SK-N-MC (cell line): ENCODE results near the gene CIAO2B.
"Not testable (repeated sequence)": the region's sequence is repeated elsewhere in the genome, so short reads cannot be mapped to it uniquely, and the experiment has no call there.

Experiments used
- DNase-seq: peaks from one replicate; pipeline ENCODE4 v3.0.0-alpha.2; 2011; ENCODE audit warnings: low read depth, low spot score
- H3K27ac ChIP-seq: fragments of 200-600 bp; sonication (generic); 2 replicates; pipeline ENCODE4 v1.5.1; 2016; ENCODE audit warnings: mixed run types
- H3K36me3 ChIP-seq: fragments of 200-600 bp; sonication (generic); 2 replicates; pipeline ENCODE4 v1.6.1; 2017; ENCODE audit warnings: antibody characterized with exemption, low read length, mixed read lengths; ENCODE audit not compliant: insufficient read depth
- H3K4me3 ChIP-seq: fragments of 200-600 bp; sonication (generic); 2 replicates; pipeline ENCODE4 v1.5.1; 2016
- H3K9ac ChIP-seq: fragments of 200-600 bp; sonication (generic); 2 replicates; pipeline ENCODE4 v1.8.0; 2017; ENCODE audit warnings: mixed run types, mixed read lengths; ENCODE audit not compliant: insufficient read length
- H3K9me3 ChIP-seq: fragments of 200-600 bp; sonication (generic); 2 replicates; pipeline ENCODE4 v1.6.1; 2017; ENCODE audit warnings: low read depth, mild to moderate bottlenecking, antibody characterized with exemption, low read length, moderate library complexity, mixed read lengths
- EZH2 ChIP-seq: fragments of 200-600 bp; sonication (generic); IDR thresholded peaks from one replicate; pipeline ENCODE4 v1.6.1; 2017; ENCODE audit warnings: antibody characterized with exemption
- FOXP2 ChIP-seq: optimal IDR thresholded peaks from 2 replicates; pipeline ENCODE3; 2011; ENCODE audit warnings: mild to moderate bottlenecking, moderate library complexity; ENCODE audit not compliant: insufficient read depth; ENCODE audit errors: extremely low read length, control extremely low read depth
- POLR2AphosphoS5 ChIP-seq: IDR thresholded peaks from 2 replicates; pipeline ENCODE4 v1.6.1; 2012; ENCODE audit warnings: mild to moderate bottlenecking, low read depth, low read length, borderline replicate concordance

The CIAO2B gene

DNA sequence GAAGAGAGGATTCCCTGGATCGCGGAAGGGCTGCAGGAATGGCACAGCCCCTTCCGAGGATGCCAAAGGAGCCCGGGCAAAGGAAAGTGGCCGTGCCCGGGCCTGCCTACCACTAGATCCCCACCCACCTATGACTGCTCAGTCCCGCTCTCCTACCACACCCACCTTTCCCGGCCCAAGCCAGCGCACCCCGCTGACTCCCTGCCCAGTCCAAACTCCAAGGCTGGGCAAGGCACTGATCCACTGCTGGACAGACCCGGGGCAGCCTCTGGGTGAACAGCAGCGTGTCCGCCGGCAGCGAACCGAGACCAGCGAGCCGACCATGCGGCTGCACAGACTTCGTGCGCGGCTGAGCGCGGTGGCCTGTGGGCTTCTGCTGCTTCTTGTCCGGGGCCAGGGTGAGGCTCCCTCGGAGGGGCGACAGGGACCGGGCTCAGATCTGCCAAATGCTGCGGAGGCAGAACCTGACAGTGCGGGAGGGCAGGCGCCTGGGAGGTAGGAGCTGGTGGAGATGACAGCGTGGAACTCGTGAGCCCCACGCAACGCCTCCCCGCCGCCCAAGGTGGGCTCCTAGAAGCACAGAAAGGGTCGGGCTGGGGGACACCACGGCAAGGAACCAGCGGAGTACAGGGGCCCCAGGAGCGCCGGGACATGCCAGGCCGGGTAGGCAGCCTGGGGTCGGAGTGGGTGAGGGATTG, 1.3 kb upstream of the CIAO2B start, which contains the start of gene CES2:
TSS of gene CES2 (plus strand) at position 203 of the 698 bp plus-strand sequence. CDS start at position 323, 120 bp downstream.
- Histone ChIP-seq H3K4me3 (peak within 1 kb of the TSS; percentile 85), H3K9me3 (no peaks in the 10 kb centered on the region), H3K27ac (no peak within 1 kb of the TSS), H3K9ac (peak within 1 kb of the TSS; percentile 85), H3K36me3 (no peaks in the 10 kb centered on the region; the same call in 1 of the 2 replicates)
- DNase-seq = no peak
- no peak for TF ChIP-seq EZH2
- TF ChIP-seq FOXP2 = no peak
- TF ChIP-seq POLR2AphosphoS5 = no peak

DNA sequence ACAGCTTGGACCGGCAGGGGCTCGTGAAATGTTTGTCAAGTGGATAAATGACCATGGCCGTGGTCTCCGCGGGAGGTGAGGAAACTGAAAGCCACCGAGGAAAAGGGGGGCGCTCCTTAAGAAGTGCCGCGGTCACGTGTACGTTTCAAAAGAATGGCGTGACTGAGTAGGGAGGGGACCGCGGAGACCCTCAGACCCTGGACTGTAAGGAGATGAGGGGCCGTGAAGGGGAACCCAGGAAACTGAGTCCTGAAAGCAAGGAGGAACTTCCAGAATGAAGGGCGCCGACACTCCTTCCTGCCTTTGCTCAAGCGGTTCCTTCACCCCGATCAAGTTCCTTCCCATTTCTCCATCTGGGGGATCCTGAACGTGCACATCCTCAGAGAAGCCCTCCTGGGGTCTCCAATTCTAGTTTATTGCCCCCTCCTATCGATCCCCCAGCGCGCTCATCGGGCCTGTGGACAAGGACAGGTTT, 674 bp upstream of the CIAO2B start:
- H3K27ac ChIP-seq, H3K9me3 ChIP-seq, DNase-seq, H3K36me3 ChIP-seq: not testable (repeated sequence)
- H3K4me3 ChIP-seq = peak overlapping the region; percentile 85
- peak overlapping the region; percentile 85 for H3K9ac ChIP-seq

DNA sequence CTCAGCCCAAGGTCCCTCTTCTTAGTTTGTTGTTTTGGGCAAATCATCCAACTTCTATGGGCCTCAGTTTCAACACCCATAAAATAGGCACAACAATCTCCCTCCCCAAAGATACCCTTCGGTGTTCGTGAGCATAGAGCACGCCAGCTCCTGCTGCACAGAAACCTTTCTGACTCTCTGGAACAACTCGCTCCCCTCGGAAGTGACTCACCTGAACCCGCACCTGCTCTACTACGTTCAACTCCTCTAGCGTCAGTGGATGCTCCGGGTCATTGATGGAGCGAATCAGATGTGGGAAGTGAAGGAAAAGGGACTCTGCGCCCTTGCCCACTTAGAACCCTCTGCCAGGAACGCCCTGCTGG, 445 bp downstream of the CIAO2B start:
- TF ChIP-seq POLR2AphosphoS5 (no peak), EZH2 (no peak), FOXP2 (no peak)

DNA sequence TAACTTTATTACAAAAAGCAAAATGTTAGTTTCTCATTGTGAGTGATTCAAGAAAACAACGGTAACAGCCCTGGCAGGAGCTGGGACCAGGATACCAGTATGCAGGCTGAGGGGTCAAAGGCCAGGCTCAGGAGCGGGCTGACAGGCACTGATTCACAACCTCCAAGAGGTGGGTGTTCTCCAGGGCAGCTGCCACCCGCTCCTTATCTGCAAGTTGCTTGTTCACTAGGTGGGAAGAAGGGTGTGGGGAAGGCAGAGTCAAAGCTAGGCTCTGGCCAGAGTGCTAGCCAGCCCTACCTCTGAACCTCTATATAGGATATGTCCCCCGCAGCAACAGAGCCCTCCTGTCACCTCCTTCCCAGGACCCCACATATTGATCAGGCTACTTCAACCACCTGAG, 2.1 kb downstream of the CIAO2B start:
- no peak for DNase-seq
- Histone ChIP-seq H3K36me3 (no peaks in the 10 kb centered on the region), H3K4me3 (no peak overlapping the region), H3K27ac (no peak overlapping the region), H3K9me3 (no peaks in the 10 kb centered on the region), H3K9ac (no peak overlapping the region)
- TF ChIP-seq POLR2AphosphoS5 = no peak
- no peak for TF ChIP-seq EZH2
- TF ChIP-seq FOXP2 = no peak

More for the DNA sequence above, 445 bp downstream of the CIAO2B start:
- H3K9ac ChIP-seq = peak overlapping the region; percentile 85
- peak overlapping the region; percentile 85 for H3K4me3 ChIP-seq
- H3K27ac ChIP-seq = no peak overlapping the region
- DNase-seq = no peak
- no peaks in the 10 kb centered on the region for H3K36me3 ChIP-seq
- no peaks in the 10 kb centered on the region for H3K9me3 ChIP-seq

DNA sequence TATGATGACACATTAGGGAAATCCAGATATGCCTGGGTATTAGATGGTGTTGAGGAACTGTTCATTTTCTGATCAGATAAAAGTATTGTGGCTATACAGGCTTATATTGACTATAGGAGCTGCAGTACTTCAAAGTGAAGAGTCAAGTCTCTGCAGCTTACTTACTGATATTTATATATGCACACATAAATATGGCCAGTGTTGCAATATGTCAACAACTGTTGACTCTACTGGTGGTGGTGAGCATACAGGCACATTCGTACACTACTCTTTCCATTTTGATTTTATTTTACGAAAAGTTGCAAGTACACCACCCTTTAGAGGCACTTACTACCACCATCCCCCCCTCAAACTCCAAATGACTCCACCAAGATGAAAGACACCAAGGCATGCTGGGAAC, 2.5 kb downstream of the CIAO2B start:
- Histone ChIP-seq H3K36me3 (no peaks in the 10 kb centered on the region), H3K9ac (no peak overlapping the region), H3K9me3 (no peaks in the 10 kb centered on the region), H3K27ac (no peak overlapping the region), H3K4me3 (no peak overlapping the region)
- TF ChIP-seq FOXP2 (no peak), POLR2AphosphoS5 (no peak), EZH2 (no peak)
- DNase-seq = no peak

DNA sequence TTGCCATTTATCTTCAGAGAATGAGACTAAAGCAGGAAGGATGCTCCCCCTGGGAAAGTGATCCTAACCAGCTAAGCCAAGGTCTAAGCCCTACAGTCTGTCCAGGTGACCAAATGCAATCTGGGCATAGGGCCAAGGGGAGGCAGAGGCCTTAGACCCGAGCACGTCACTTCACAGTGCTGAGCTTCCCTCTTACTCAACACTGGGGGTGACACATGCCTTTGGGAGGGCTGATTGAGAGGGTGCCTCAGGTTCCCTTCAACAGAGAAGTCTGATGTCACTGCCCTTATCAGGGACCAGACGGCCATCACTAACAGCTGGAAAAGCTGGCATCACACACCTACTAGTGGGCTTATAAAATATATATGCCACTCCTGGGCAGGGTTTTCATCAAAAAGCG, 4.0 kb downstream of the CIAO2B start:
- Histone ChIP-seq H3K36me3 (no peaks in the 10 kb centered on the region), H3K27ac (no peak overlapping the region), H3K9me3 (no peaks in the 10 kb centered on the region), H3K9ac (no peak overlapping the region), H3K4me3 (no peak overlapping the region)
- no peak for DNase-seq
- TF ChIP-seq EZH2 = no peak
- no peak for TF ChIP-seq POLR2AphosphoS5
- no peak for TF ChIP-seq FOXP2

DNA sequence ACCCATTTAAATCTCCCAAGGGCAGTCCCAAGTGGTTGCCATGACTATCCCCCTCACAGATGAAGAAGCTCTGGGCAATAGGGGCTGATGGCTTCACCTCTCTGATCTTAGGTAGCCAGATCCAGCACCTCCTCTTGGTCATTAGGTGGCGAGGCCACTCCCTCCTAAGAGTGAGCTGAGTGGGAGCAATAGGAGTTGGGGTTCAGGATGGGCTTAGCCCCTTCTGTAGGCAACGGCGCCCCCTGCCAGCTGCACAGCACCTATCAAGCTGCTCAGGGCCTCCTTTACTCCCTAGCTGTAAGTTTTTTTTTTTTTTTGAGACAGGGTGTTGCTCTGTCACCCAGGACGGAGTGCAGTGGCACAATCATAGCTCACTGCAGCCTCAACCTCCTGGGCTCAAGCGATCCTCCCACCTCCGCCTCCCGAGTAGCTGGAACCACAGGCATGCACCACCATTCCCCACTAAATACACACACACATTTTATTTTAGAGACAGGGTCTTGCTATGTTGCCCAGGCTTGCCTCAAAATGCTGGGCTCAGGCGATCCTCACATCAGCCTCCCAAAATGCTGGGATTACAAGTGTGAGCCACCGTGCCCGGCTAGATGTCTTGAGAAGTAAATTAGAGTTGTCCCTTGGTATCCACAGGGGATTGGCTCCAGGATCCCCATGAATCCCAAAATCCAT, 5.4 kb downstream of the CIAO2B start:
- H3K9ac ChIP-seq = no peak overlapping the region
- H3K27ac ChIP-seq = no peak overlapping the region
- DNase-seq = no peak
- H3K36me3 ChIP-seq = no peaks in the 10 kb centered on the region
- H3K9me3 ChIP-seq = no peaks in the 10 kb centered on the region
- TF ChIP-seq FOXP2 = no peak
- TF ChIP-seq POLR2AphosphoS5 = no peak
- TF ChIP-seq EZH2 = no peak
- no peak overlapping the region for H3K4me3 ChIP-seq

DNA sequence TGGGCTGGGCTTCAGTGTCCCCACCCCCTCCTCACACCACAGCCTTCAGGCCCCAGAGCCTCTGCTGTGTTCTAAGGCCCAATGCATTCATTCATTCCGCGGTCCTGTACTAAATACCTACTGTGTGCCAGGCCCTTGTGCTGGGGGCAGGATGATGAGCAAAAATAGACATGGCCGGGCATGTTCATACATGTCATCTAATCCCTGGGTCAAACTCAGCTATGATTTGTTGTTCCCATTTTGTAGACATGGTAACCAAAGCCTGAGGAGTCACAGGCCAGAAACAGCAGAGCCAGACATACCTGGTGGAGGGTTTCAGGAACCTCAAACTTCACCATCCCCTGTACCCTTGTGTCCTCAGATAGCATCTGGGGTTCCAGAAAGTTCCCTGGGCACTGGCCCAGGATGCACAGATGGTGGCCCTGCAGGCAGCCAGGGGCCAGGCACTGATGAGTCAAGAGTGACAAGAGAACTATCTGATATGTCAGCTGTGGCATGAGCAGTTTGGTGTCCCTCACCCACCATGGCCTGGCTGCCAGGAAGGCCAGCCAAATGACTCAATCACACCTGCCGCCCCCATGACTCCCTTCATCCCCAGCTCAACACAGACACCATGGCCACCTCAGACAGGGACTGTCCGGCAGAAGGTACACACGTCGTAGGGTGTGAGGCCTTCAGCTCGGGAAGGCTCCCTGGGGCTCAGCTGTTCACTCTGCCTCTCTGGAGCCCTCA, 6.1 kb downstream of the CIAO2B start:
- Histone ChIP-seq H3K9ac (no peak overlapping the region), H3K27ac (no peak overlapping the region), H3K4me3 (no peak overlapping the region), H3K9me3 (no peaks in the 10 kb centered on the region), H3K36me3 (no peaks in the 10 kb centered on the region)
- no peak for DNase-seq
- TF ChIP-seq FOXP2 = no peak
- TF ChIP-seq POLR2AphosphoS5 = no peak
